IMR-90 (cell line): ENCODE measurements around the gene EHHADH. TPM values are rescaled to one million over a fixed set of nuclear protein-coding genes. Genes with fewer than 3 reads are reported as not detected.
A peak's percentile ranks its signal among the peaks of the same experiment; 100 is the strongest.
"Not testable (repeated sequence)": the region's sequence is repeated elsewhere in the genome, so short reads cannot be mapped to it uniquely, and the experiment has no call there.

Source experiments
- ATAC-seq: fragments of 200-7000 bp; cut with Tn5 transposase; 2 replicates; pipeline ENCODE4 v1.9.1; 2020; ENCODE audit warnings: low read depth, mild to moderate bottlenecking, moderate library complexity
- BruUV-seq: library from RNA; stranded (reverse); fragments of 400-500 nt; replicated peaks from 2 replicates; lab custom pipeline; 2021; lab: Mats Ljungman, UMichigan
- CTCF ChIA-PET: fragments of 300-600 bp; formaldehyde crosslinking; extraction: SDS; loops from one replicate; lab custom pipeline; 2021; ENCODE audit warnings: antibody characterized with exemption; lab: Yijun Ruan, JAX
- POLR2A ChIA-PET: fragments of 300-600 bp; sonication (Branson Sonifier 250); formaldehyde crosslinking; loops from one replicate; lab custom pipeline; 2022; ENCODE audit warnings: antibody characterized with exemption; ENCODE audit not compliant: unreplicated experiment; lab: Charles Lee
- DNase-seq: peaks from one replicate; pipeline ENCODE4 v3.0.0; 2013
- H2AFZ ChIP-seq: replicated peaks from 2 replicates; pipeline ENCODE3; 2013; ENCODE audit warnings: low read length, mild to moderate bottlenecking; ENCODE audit not compliant: poor library complexity
- H2AK5ac ChIP-seq: 2 replicates; pipeline ENCODE4 v1.6.1; 2013; ENCODE audit warnings: low read depth, low read length, inconsistent platforms
- H2AK9ac ChIP-seq: replicated peaks from 2 replicates; pipeline ENCODE3; 2013; ENCODE audit warnings: mild to moderate bottlenecking, low read depth, low read length, moderate library complexity; ENCODE audit not compliant: poor library complexity
- H2BK120ac ChIP-seq: 2 replicates; pipeline ENCODE4 v1.6.1; 2013; ENCODE audit warnings: low read depth, low read length, inconsistent platforms
- H2BK15ac ChIP-seq: 3 replicates; pipeline ENCODE4 v1.6.1; 2013; ENCODE audit warnings: low read depth, low read length, inconsistent platforms
- H2BK20ac ChIP-seq: 2 replicates; pipeline ENCODE4 v1.6.1; 2013; ENCODE audit warnings: low read depth, mild to moderate bottlenecking, inconsistent platforms, low read length, moderate library complexity
- H2BK5ac ChIP-seq: 2 replicates; pipeline ENCODE4 v1.6.1; 2013; ENCODE audit warnings: mild to moderate bottlenecking, low read depth, low read length, inconsistent platforms; ENCODE audit not compliant: poor library complexity, severe bottlenecking
- H3K14ac ChIP-seq: replicated peaks from 2 replicates; pipeline ENCODE4 v1.6.1; 2013; ENCODE audit warnings: low read depth, low read length, inconsistent platforms
- H3K18ac ChIP-seq: 2 replicates; pipeline ENCODE4 v1.6.1; 2013; ENCODE audit warnings: low read depth, low read length, control low read depth
- H3K23ac ChIP-seq: 2 replicates; pipeline ENCODE4 v1.6.1; 2013; ENCODE audit warnings: low read depth, low read length, inconsistent platforms
- H3K27ac ChIP-seq: 2 replicates; pipeline ENCODE4 v1.5.1; 2013; ENCODE audit warnings: mild to moderate bottlenecking, control low read depth, low read length; ENCODE audit not compliant: insufficient read depth
- H3K27me3 ChIP-seq: 2 replicates; pipeline ENCODE4 v1.6.1; 2013; ENCODE audit warnings: low read length; ENCODE audit not compliant: control insufficient read depth, insufficient read depth
- H3K36me3 ChIP-seq: 2 replicates; pipeline ENCODE4 v1.6.1; 2013; ENCODE audit warnings: low read length, mixed read lengths; ENCODE audit not compliant: control insufficient read depth, insufficient read depth
- H3K4ac ChIP-seq: 2 replicates; pipeline ENCODE4 v1.6.1; 2013; ENCODE audit warnings: low read depth, low read length, inconsistent platforms
- H3K4me1 ChIP-seq: 2 replicates; pipeline ENCODE4 v1.6.1; 2013; ENCODE audit warnings: low read length, mixed read lengths; ENCODE audit not compliant: control insufficient read depth, insufficient read depth
- H3K4me2 ChIP-seq: 2 replicates; pipeline ENCODE4 v1.6.1; 2013; ENCODE audit warnings: low read depth, mild to moderate bottlenecking, control low read depth, low read length, moderate library complexity
- H3K4me3 ChIP-seq: 2 replicates; pipeline ENCODE4 v1.5.1; 2013; ENCODE audit warnings: low read depth, mild to moderate bottlenecking, control low read depth, low read length, moderate library complexity; ENCODE audit not compliant: insufficient read depth
- H3K56ac ChIP-seq: 2 replicates; pipeline ENCODE4 v1.6.1; 2013; ENCODE audit warnings: low read length, inconsistent platforms; ENCODE audit not compliant: insufficient read depth; ENCODE audit errors: extremely low read depth
- H3K79me1 ChIP-seq, 2 experiments: 2 replicates each; pipeline ENCODE4 v1.6.1; 2013; ENCODE audit warnings: low read length in 2 of 2, inconsistent platforms in 1 of 2, low read depth in 1 of 2
- H3K9ac ChIP-seq: 2 replicates; pipeline ENCODE4 v1.6.1; 2013; ENCODE audit warnings: low read depth, low read length, control low read depth
- H3K9me1 ChIP-seq: 2 replicates; pipeline ENCODE4 v1.6.1; 2013; ENCODE audit warnings: low read length, inconsistent platforms; ENCODE audit not compliant: insufficient read depth
- H3K9me3 ChIP-seq: 2 replicates; pipeline ENCODE4 v1.6.1; 2013; ENCODE audit warnings: low read length; ENCODE audit not compliant: control insufficient read depth, insufficient read depth
- H4K20me1 ChIP-seq: 2 replicates; pipeline ENCODE4 v1.6.1; 2013; ENCODE audit warnings: low read length, inconsistent platforms; ENCODE audit not compliant: insufficient read depth
- H4K5ac ChIP-seq: 2 replicates; pipeline ENCODE4 v1.6.1; 2013; ENCODE audit warnings: mild to moderate bottlenecking, low read depth, low read length, control low read depth
- H4K8ac ChIP-seq, 2 experiments: 2 replicates each; pipeline ENCODE4 v1.6.1; 2013; ENCODE audit warnings: low read depth in 2 of 2, low read length in 2 of 2, control low read depth in 1 of 2, inconsistent platforms in 1 of 2
- H4K91ac ChIP-seq: 2 replicates; pipeline ENCODE4 v1.6.1; 2013; ENCODE audit warnings: low read depth, low read length, inconsistent platforms; ENCODE audit not compliant: insufficient read depth
- BHLHE40 ChIP-seq: fragments of 150-350 bp; IDR thresholded peaks from 2 replicates; pipeline ENCODE4 v1.6.1; 2016; ENCODE audit warnings: mild to moderate bottlenecking, low read depth, low read length
- CEBPB ChIP-seq: IDR thresholded peaks from 2 replicates; pipeline ENCODE4 v1.6.1; 2012; ENCODE audit warnings: low read depth, low read length, improper control_type of control experiment
- FOS ChIP-seq: fragments of 150-350 bp; IDR thresholded peaks from 2 replicates; pipeline ENCODE4 v1.6.1; 2016; ENCODE audit warnings: low read depth, low read length
- MXI1 ChIP-seq: IDR thresholded peaks from 2 replicates; pipeline ENCODE4 v1.6.1; 2012; ENCODE audit warnings: low read depth, mild to moderate bottlenecking, low read length, moderate library complexity, borderline replicate concordance
- NFE2L2 ChIP-seq: fragments of 150-350 bp; IDR thresholded peaks from 2 replicates; pipeline ENCODE4 v1.6.1; 2016; ENCODE audit warnings: low read depth, mild to moderate bottlenecking, low read length
- RFX5 ChIP-seq: IDR thresholded peaks from 2 replicates; pipeline ENCODE4 v1.8.0; 2012; ENCODE audit warnings: low read depth, mild to moderate bottlenecking, low read length, moderate library complexity
- WGBS, 2 experiments: methylation state at CpG; one replicate each; pipeline versions ENCODE4 v1.1.5 to v1.1.7; 2013; ENCODE audit warnings: missing lambda C conversion rate in 2 of 2; ENCODE audit not compliant: insufficient read length in 1 of 2; ENCODE audit errors: extremely low coverage in 2 of 2; 5-methylcytosine and 5-hydroxymethylcytosine counted together
- dilution Hi-C: fragments of 300-500 bp; cut with HindIII; formaldehyde crosslinking; loops from one replicate; pipeline ENCODE4 v1.14.3; 2018; ENCODE audit warnings: low sequenced_read_pairs; ENCODE audit not compliant: unreplicated experiment
- in situ Hi-C: fragments of 300-500 bp; cut with MboI; formaldehyde crosslinking; loops from 3 replicates; pipeline ENCODE4 v1.14.3; 2019; ENCODE audit warnings: low sequenced_read_pairs, inconsistent platforms, mixed read lengths
- intact Hi-C: fragments of 100-400 bp; cut with micrococcal nuclease; formaldehyde crosslinking; loops from 2 replicates; pipeline ENCODE4 v1.10.0; 2022
- polyA plus RNA-seq, 3 experiments: library from polyadenylated mRNA; depleted of rRNA; stranded (reverse); fragments of >200 nt; gene quantifications; 2 replicates each; pipeline ENCODE4 v1.2.3, GENCODE V29; 2012; ENCODE audit warnings: low replicate concordance in 1 of 3
- total RNA-seq: library from RNA; depleted of rRNA; stranded (reverse); fragments of >200 nt; gene quantifications from 2 replicates; pipeline ENCODE4 v1.2.3, GENCODE V29; 2012

Gene EHHADH
- total and polyA plus RNA-seq, 2 of the 4 experiments (the other 2 are of a cell fraction) = 2.0 to 4.7 TPM

DNA sequence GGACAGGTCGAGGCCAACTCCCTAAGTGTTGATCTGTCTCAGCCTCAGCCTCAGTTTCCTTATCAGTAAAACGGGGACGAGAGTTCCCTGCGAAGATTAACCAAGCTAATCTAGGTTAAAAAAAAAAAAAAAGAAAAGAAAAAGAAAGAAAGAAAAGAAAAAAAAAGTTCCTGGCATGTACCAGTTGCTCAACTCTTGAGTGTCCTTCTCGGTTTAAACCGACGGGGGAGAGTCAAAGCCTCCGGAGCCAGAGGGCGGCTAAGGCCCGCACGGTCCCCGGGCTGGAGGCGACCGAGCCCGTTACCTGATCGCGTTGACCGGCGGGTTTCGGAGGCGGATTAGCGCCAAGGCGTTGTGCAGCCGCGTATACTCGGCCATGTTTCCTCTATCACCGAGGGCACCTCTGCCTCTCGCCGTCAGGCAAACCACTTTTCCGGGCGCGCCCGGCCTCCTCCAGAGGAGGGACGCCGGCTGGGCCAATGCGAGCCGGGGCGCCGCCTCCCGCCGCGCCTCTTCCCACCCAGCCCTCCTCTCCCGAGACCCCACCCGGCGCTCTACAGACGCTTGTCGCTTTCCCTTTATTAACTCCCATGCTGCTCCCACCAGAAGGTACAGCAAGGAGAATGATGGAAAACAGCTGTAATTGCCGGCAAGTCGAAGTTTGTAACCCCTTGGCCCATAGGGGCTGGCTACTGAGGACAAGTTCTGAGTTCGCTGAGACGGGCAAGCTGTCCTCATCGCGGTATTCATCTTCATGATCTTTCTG lies at the start of gene EHHADH (continued):
- TF ChIP-seq CEBPB (peak; percentile 16; the same call in 1 of the 2 replicates), BHLHE40 (no peak), NFE2L2 (no peak), RFX5 (no peak), FOS (no peak), MXI1 (no peak)

DNA sequence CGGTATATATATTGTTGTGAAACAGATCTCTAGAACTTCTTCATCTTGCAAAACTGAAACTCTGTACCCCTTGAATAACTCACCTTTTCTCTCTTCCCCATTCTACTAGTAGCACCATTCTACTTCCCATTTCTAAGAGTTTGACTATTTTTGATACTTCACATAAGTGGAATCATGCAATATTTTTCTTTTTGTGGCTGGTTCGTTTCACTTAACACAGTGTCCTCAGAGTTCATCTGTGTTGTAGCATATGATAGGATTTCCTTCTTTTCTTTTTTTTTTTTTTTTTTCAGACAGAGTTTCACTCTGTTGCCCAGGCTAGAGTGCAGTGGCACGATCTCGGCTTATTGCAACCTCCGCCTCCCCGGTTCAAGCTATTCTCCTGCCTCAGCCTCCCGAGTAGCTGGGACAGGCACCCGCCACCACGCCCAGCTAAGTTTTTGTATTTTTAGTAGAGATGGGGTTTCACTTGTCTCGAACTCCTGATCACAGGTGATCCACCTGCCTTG lies 46.1 kb upstream of the EHHADH start:
- BruUV-seq, H4K91ac ChIP-seq, H2BK5ac ChIP-seq, H2BK20ac ChIP-seq, H3K4me2 ChIP-seq, H2BK120ac ChIP-seq, H2BK15ac ChIP-seq, ATAC-seq, H3K4me3 ChIP-seq, H3K79me1 ChIP-seq, H3K14ac ChIP-seq, in situ Hi-C loops, dilution Hi-C loops, H3K9me1 ChIP-seq, H3K23ac ChIP-seq, H3K4me1 ChIP-seq, intact Hi-C loops, H3K9ac ChIP-seq, H3K9me3 ChIP-seq, H3K27me3 ChIP-seq, H2AFZ ChIP-seq, H4K8ac ChIP-seq, H3K36me3 ChIP-seq, DNase-seq, H3K4ac ChIP-seq, H2AK5ac ChIP-seq, H2AK9ac ChIP-seq, POLR2A ChIA-PET, H3K18ac ChIP-seq, H3K27ac ChIP-seq, H3K56ac ChIP-seq, H4K5ac ChIP-seq, H4K20me1 ChIP-seq: not testable (repeated sequence)
- WGBS, 2 experiments = no CpG with 5 or more reads among the region's 10 CpGs
- CTCF ChIA-PET = interaction anchor here (0.7 kb wide), 1 partner anchor 25 kb away, joined by 9 read pairs; no protein-coding TSS in a partner anchor
